ENCODE data around the gene TMEM238L.

TMEM238L gene

DNA sequence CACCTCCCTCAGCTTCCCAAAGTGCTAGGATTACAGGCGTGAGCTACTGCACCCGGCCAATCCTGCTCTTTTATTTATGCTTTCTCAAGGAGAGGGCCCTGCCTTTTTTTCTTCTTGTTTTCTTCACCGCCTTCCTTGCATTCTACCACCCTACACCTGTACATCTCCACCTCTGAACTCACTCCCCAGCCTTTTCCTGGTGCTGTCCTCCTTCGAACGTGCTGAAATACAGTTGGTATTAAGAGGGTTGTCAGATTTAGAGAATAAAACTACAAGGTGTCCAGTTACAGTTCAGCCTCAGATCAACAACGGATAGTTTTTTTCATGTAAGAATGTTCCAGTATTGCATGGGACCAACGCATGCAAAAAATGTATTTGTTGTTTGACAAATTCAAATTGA is 32.2 kb upstream of the TMEM238L start:
- H3K4me3 ChIP-seq (ENCODE audit: low read length, poor library complexity, severe bottlenecking) = no peak overlapping the region
- no peak overlapping the region for H3K4me2 ChIP-seq (ENCODE audit: low read depth, low read length, poor library complexity, severe bottlenecking)
- no peaks in the 10 kb centered on the region for H3K27me3 ChIP-seq (ENCODE audit: insufficient read depth, low read length, poor library complexity, severe bottlenecking)
- H3K4me1 ChIP-seq (ENCODE audit: insufficient read depth, low read length, poor library complexity, severe bottlenecking) = peaks cover 6% of the 10 kb centered on the region
- no peak for TF ChIP-seq EZH2phosphoT487 (IDR thresholded peaks at IDR 0.05; ENCODE audit: borderline replicate concordance)
- TF ChIP-seq, protein P1, sequence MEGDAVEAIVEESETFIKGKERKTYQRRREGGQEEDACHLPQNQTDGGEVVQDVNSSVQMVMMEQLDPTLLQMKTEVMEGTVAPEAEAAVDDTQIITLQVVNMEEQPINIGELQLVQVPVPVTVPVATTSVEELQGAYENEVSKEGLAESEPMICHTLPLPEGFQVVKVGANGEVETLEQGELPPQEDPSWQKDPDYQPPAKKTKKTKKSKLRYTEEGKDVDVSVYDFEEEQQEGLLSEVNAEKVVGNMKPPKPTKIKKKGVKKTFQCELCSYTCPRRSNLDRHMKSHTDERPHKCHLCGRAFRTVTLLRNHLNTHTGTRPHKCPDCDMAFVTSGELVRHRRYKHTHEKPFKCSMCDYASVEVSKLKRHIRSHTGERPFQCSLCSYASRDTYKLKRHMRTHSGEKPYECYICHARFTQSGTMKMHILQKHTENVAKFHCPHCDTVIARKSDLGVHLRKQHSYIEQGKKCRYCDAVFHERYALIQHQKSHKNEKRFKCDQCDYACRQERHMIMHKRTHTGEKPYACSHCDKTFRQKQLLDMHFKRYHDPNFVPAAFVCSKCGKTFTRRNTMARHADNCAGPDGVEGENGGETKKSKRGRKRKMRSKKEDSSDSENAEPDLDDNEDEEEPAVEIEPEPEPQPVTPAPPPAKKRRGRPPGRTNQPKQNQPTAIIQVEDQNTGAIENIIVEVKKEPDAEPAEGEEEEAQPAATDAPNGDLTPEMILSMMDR (conservative IDR thresholded peaks at IDR 0.05; ENCODE audit: low read length) = no peak
- no peaks in the 10 kb centered on the region for H3K9me3 ChIP-seq (ENCODE audit: insufficient read depth, low read depth, low read length)
- H2AFZ ChIP-seq (ENCODE audit: low read length) = no peak overlapping the region
- H3K9ac ChIP-seq (ENCODE audit: low read depth, low read length, poor library complexity, severe bottlenecking) = no peak overlapping the region
- no peaks in the 10 kb centered on the region for H4K20me1 ChIP-seq (ENCODE audit: insufficient read depth, low read length, poor library complexity, severe bottlenecking)
- no peaks in the 10 kb centered on the region for H3K79me2 ChIP-seq (ENCODE audit: insufficient read depth, low read length)
- no peaks in the 10 kb centered on the region for H3K36me3 ChIP-seq (ENCODE audit: insufficient read depth, low read length)
- H3K9me2 ChIP-seq (replicated peaks; ENCODE audit: low read depth, low read length) = no peaks in the 10 kb centered on the region
- H3F3A ChIP-seq (ENCODE audit: low read depth) = no peaks in the 10 kb centered on the region

DNA sequence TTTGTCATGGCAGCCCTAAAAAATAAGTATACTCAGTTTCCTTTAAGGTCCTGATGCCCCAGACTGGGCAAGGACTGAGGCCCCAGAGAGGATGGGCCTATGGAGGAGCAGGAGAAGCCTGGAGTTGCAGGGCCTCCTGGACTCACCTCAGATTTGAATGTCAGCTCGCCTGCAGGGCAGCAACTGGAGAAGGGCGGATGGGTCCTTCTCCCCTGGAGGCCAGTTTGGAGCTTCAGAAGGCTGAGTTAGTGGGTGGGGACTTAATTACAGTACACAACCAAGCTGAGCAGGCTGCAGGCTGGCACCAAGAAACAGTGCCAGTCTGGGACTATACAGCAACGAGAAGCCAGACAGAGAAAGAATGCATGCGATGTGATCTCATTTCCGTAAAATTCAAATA is 27.8 kb upstream of the TMEM238L start:
- no peaks in the 10 kb centered on the region for H3K9me2 ChIP-seq (replicated peaks; ENCODE audit: low read depth, low read length)

DNA sequence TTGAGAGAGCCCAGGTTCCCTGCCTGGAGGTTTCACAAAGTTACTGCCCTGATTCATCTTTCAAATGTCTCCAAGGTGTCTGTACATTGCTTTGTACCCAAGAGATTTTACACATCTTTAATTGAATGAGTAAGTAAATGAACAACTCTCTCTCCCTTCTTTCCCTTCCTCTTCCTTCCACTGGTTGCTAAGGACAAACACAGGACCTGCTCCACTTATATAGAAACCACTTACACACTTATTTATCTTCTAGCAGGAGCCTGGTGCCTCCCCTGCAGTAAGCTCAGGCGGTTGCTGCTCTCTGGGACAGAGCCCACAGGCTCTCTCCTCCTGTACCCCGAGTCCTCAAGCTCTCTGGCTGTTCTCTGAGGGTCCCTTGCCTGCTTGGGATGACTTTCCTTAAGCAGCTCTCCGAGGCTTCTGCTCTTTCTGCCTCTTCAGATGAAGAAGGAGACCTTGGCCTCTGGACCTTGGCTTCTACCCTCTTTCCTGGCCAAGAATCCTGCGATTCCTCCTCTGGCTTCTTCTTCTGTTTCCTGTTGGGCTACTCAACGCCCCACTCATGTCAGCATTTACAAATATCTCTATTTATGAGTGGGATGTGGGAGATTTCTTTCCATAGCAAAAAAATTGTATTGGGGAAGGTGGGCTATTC is 24.1 kb upstream of the TMEM238L start:
- H3K36me3 ChIP-seq (ENCODE audit: insufficient read depth, low read length) = no peaks in the 10 kb centered on the region
- H3K9me2 ChIP-seq (replicated peaks; ENCODE audit: low read depth, low read length) = no peaks in the 10 kb centered on the region
- H3K27me3 ChIP-seq (ENCODE audit: insufficient read depth, low read length, poor library complexity, severe bottlenecking) = no peaks in the 10 kb centered on the region
- peaks cover 19% of the 10 kb centered on the region for H3K4me1 ChIP-seq (ENCODE audit: insufficient read depth, low read length, poor library complexity, severe bottlenecking)
- H3K79me2 ChIP-seq (ENCODE audit: insufficient read depth, low read length) = no peaks in the 10 kb centered on the region
- no peak overlapping the region for H2AFZ ChIP-seq (ENCODE audit: low read length)
- no peaks in the 10 kb centered on the region for H3F3A ChIP-seq (ENCODE audit: low read depth)
- H3K4me2 ChIP-seq (ENCODE audit: low read depth, low read length, poor library complexity, severe bottlenecking) = no peak overlapping the region
- TF ChIP-seq, protein P1 (conservative IDR thresholded peaks at IDR 0.05; ENCODE audit: low read length) = no peak
- no peak for TF ChIP-seq EZH2phosphoT487 (IDR thresholded peaks at IDR 0.05; ENCODE audit: borderline replicate concordance)
- no peak overlapping the region for H3K4me3 ChIP-seq (ENCODE audit: low read length, poor library complexity, severe bottlenecking)
- H3K9ac ChIP-seq (ENCODE audit: low read depth, low read length, poor library complexity, severe bottlenecking) = no peak overlapping the region
- H4K20me1 ChIP-seq (ENCODE audit: insufficient read depth, low read length, poor library complexity, severe bottlenecking) = no peaks in the 10 kb centered on the region
- no peaks in the 10 kb centered on the region for H3K9me3 ChIP-seq (ENCODE audit: insufficient read depth, low read depth, low read length)

More for the DNA sequence above, 27.8 kb upstream of the TMEM238L start:
- peaks cover 19% of the 10 kb centered on the region for H3K4me1 ChIP-seq (ENCODE audit: insufficient read depth, low read length, poor library complexity, severe bottlenecking)
- no peaks in the 10 kb centered on the region for H4K20me1 ChIP-seq (ENCODE audit: insufficient read depth, low read length, poor library complexity, severe bottlenecking)
- H3K36me3 ChIP-seq (ENCODE audit: insufficient read depth, low read length) = no peaks in the 10 kb centered on the region
- no peak for TF ChIP-seq EZH2phosphoT487 (IDR thresholded peaks at IDR 0.05; ENCODE audit: borderline replicate concordance)
- TF ChIP-seq, protein P1 (conservative IDR thresholded peaks at IDR 0.05; ENCODE audit: low read length) = no peak
- no peaks in the 10 kb centered on the region for H3K27me3 ChIP-seq (ENCODE audit: insufficient read depth, low read length, poor library complexity, severe bottlenecking)
- no peaks in the 10 kb centered on the region for H3K9me3 ChIP-seq (ENCODE audit: insufficient read depth, low read depth, low read length)
- no peak overlapping the region for H3K4me2 ChIP-seq (ENCODE audit: low read depth, low read length, poor library complexity, severe bottlenecking)
- H3K9ac ChIP-seq (ENCODE audit: low read depth, low read length, poor library complexity, severe bottlenecking) = no peak overlapping the region
- H3F3A ChIP-seq (ENCODE audit: low read depth) = no peaks in the 10 kb centered on the region
- H3K4me3 ChIP-seq (ENCODE audit: low read length, poor library complexity, severe bottlenecking) = no peak overlapping the region
- no peak overlapping the region for H2AFZ ChIP-seq (ENCODE audit: low read length)
- H3K79me2 ChIP-seq (ENCODE audit: insufficient read depth, low read length) = no peaks in the 10 kb centered on the region
